ENCODE results near the gene AMDHD2. TPM values are rescaled to one million over a fixed set of nuclear protein-coding genes. Genes with fewer than 3 reads are reported as not detected.

Gene AMDHD2
- total and polyA plus RNA-seq, 2 of the 8 experiments (the other 6 are each of a cell fraction or from before 2014, with no cell fraction given): 43.0 to 54.6 TPM

GRCh38 chr16:2530629-2531318 is 10.6 kb downstream of the AMDHD2 start:
- Histone ChIP-seq H3K23ac (ENCODE audit: insufficient read length) (no peak overlapping the region), H3K4me3 (ENCODE audit: extremely low read depth in 1 of 4, insufficient read depth in 2 of 4, low read depth in 3 of 4, low read length in 4 of 4) (peak overlapping the region in 3 of 4 experiments; percentile 26 to 72 (median 54); a peak in 4 of 8 replicates), H3K4me1 (replicated peaks in 1 of 4; ENCODE audit: control insufficient read depth in 3 of 4, insufficient read depth in 4 of 4, low read length in 3 of 4) (peaks cover 0 to 9% (median 7%) of the 10 kb centered on the region in 4 experiments; a peak in 4 of 7 replicates), H3K23me2 (ENCODE audit: low read depth, low read length) (peaks cover 14% of the 10 kb centered on the region), H3K79me1 (ENCODE audit: low read depth, low read length) (no peaks in the 10 kb centered on the region), H3K9ac (replicated peaks in 1 of 4; ENCODE audit: extremely low read depth in 1 of 4, low read depth in 3 of 4, low read length in 3 of 4) (no peak overlapping the region), H2AFZ (ENCODE audit: low read length) (no peak overlapping the region), H3K27me3 (replicated peaks in 1 of 4; ENCODE audit: control insufficient read depth in 3 of 4, extremely low read depth in 1 of 4, insufficient read depth in 3 of 4, low read length in 3 of 4) (no peaks in the 10 kb centered on the region), H3K4me2 (ENCODE audit: insufficient read depth in 1 of 2, low read depth in 2 of 2, low read length in 2 of 2) (peak overlapping the region; percentile 80 to 88), H4K91ac (replicated peaks; ENCODE audit: insufficient read length, low read length) (peak overlapping the region; percentile 65), H3K56ac (replicated peaks; ENCODE audit: insufficient read length, low read depth, low read length) (no peak overlapping the region), H3K4ac (replicated peaks; ENCODE audit: insufficient read length, low read depth, low read length) (no peak overlapping the region), H3K9me3 (ENCODE audit: insufficient read depth in 2 of 2, low read depth in 1 of 2, low read length in 1 of 2) (no peaks in the 10 kb centered on the region), H3K27ac (ENCODE audit: low read depth, low read length) (no peak overlapping the region), H3K18ac (ENCODE audit: extremely low read depth, low read length) (no peak overlapping the region), H2BK120ac (replicated peaks; ENCODE audit: low read depth, low read length) (no peak overlapping the region), H2BK20ac (ENCODE audit: low read length) (no peak overlapping the region), H3K36me3 (ENCODE audit: control insufficient read depth in 2 of 4, insufficient read depth in 4 of 4, low read length in 3 of 4) (peaks cover 3 to 20% (median 7%) of the 10 kb centered on the region in 4 experiments; a peak in 6 of 8 replicates), H4K5ac (ENCODE audit: insufficient read length, low read depth, low read length) (no peak overlapping the region), H3K14ac (ENCODE audit: insufficient read length) (no peak overlapping the region), H2AK5ac (ENCODE audit: low read depth, low read length) (no peak overlapping the region), H2BK12ac (ENCODE audit: low read depth, low read length) (no peak overlapping the region), H3K79me2 (ENCODE audit: control insufficient read depth in 1 of 2, insufficient read depth in 2 of 2, low read length in 2 of 2) (no peaks in the 10 kb centered on the region), H4K8ac (ENCODE audit: extremely low read depth, insufficient read depth, low read length) (peak overlapping the region; percentile 59; the same call in 1 of the 2 replicates), H2BK5ac (ENCODE audit: low read depth, low read length) (peak overlapping the region; percentile 84; the same call in 1 of the 2 replicates), H2BK15ac (ENCODE audit: low read length) (no peak overlapping the region), H4K20me1 (replicated peaks in 1 of 2; ENCODE audit: control insufficient read depth in 1 of 2, insufficient read depth in 2 of 2, low read length in 2 of 2) (peaks cover 0 to 17% of the 10 kb centered on the region in 2 experiments)
- no peak for FAIRE-seq
- 80% methylated on average over 14 of the region's 14 CpGs; no CpG with 5 or more reads in 1 of the 2 experiments for WGBS, 2 experiments (ENCODE audit: extremely low coverage in 1 of 2, insufficient coverage in 1 of 2, insufficient read length in 1 of 2, insufficient replicate concordance in 2 of 2, low coverage in 1 of 2, low lambda C conversion rate in 2 of 2, missing lambda C conversion rate in 1 of 2)
- TF ChIP-seq GTF2F1 (IDR thresholded peaks at IDR 0.05; ENCODE audit: borderline replicate concordance, low read depth, low read length) (no peak), EZH2 (IDR thresholded peaks at IDR 0.05; ENCODE audit: low read depth, low read length, severe bottlenecking) (no peak), SP1 (IDR thresholded peaks at IDR 0.05; ENCODE audit: low read depth, low read length) (no peak), RNF2 (IDR thresholded peaks at IDR 0.05; ENCODE audit: borderline replicate concordance, low read depth, low read length, missing control alignments, poor library complexity, severe bottlenecking) (no peak)
- no peak for DNase-seq (ENCODE audit: low read depth in 1 of 2, low spot score in 2 of 2)
- ChIA-PET POLR2A (ENCODE audit: partially characterized antibody) (interaction anchor here (0.6 to 5.6 kb wide), 11 partner anchors 9 to 479 kb away, joined by 3 to 108 read pairs (median 4); partner anchors contain the start of genes AMDHD2, ATP6V0C, ECI1 and TBC1D24), CTCF (ENCODE audit: partially characterized antibody) (interaction anchor here (0.6 to 0.9 kb wide), 3 partner anchors 9 to 12 kb away, joined by 3 to 5 read pairs (median 3); no protein-coding TSS in a partner anchor)

All from H1 (cell line).